Sigmoid colon (tissue), 7 donors: ENCODE measurements around the gene COL17A1. TPM values are rescaled to one million over a fixed set of nuclear protein-coding genes. Genes with fewer than 3 reads are reported as not detected.

ENCODE experiments used
- DNase-seq: peaks from one replicate; pipeline ENCODE4 v3.0.0-alpha.2; 2019
- H3K27ac ChIP-seq, 4 donors: fragments of 200-600 bp; sonication (generic); one replicate each; pipeline ENCODE4 v1.5.1; 2016 to 2019; ENCODE audit warnings: mild to moderate bottlenecking in 1 of 4
- H3K27me3 ChIP-seq, 3 donors: fragments of 200-600 bp; sonication (generic); one replicate each; pipeline ENCODE4 v1.5.1; 2019; ENCODE audit warnings: mild to moderate bottlenecking in 1 of 3
- H3K36me3 ChIP-seq, 4 donors: fragments of 200-600 bp; sonication (generic); one replicate each; pipeline ENCODE4 v1.5.1; 2016 to 2019
- H3K4me1 ChIP-seq, 4 donors: fragments of 200-600 bp; sonication (generic); one replicate each; pipeline ENCODE4 v1.5.1; 2017 to 2019
- H3K4me3 ChIP-seq, 4 donors: fragments of 200-600 bp; sonication (generic); one replicate each; pipeline ENCODE4 v1.5.1; 2017 to 2019; ENCODE audit warnings: mild to moderate bottlenecking in 2 of 4, moderate library complexity in 1 of 4
- H3K9me3 ChIP-seq, 4 donors: fragments of 200-600 bp in 3 of 4; sonication (generic) in 3 of 4; one replicate each; pipeline versions ENCODE4 v1.5.1 to v1.6.1; 2013 to 2019
- CTCF ChIP-seq, 4 experiments: fragments of 450-650 bp in 3 of 4; fragments of 200-600 bp in 1 of 4; IDR thresholded peaks; one replicate each; pipeline ENCODE4 v1.5.1; 2016 to 2019; ENCODE audit warnings: antibody characterized with exemption in 4 of 4, mild to moderate bottlenecking in 3 of 4, moderate library complexity in 2 of 4
- EP300 ChIP-seq, 4 donors: sonication (generic); formaldehyde crosslinking; IDR thresholded peaks; one replicate each; pipeline ENCODE4 v1.6.1; 2017; ENCODE audit warnings: antibody characterized with exemption in 4 of 4
- POLR2A ChIP-seq, 2 donors: fragments of 450-650 bp; IDR thresholded peaks; one replicate each; pipeline ENCODE4 v1.6.1; 2016; ENCODE audit warnings: antibody characterized with exemption in 2 of 2, mild to moderate bottlenecking in 2 of 2, moderate library complexity in 2 of 2
- POLR2AphosphoS5 ChIP-seq, 4 donors: sonication (generic); formaldehyde crosslinking; IDR thresholded peaks; one replicate each; pipeline ENCODE4 v1.6.1; 2017; ENCODE audit warnings: antibody characterized with exemption in 4 of 4
- WGBS, 2 donors: extraction: QIAGEN DNeasy Blood & Tissue Kit; methylation state at CpG; one replicate each; pipeline ENCODE4 v1.1.7; 2013; 5-methylcytosine and 5-hydroxymethylcytosine counted together
- intact Hi-C: fragments of 100-400 bp; cut with DNase I; formaldehyde crosslinking; loops from one replicate; pipeline ENCODE4 v1.15.1; 2023
- polyA plus RNA-seq, 3 donors: library from polyadenylated mRNA; stranded (reverse); fragments of 200-250 nt; gene quantifications; one replicate each; pipeline ENCODE4 v1.2.3, GENCODE V29; 2013
- total RNA-seq, 4 donors: library from RNA; depleted of rRNA; stranded (reverse); fragments of >200 nt; gene quantifications; one replicate each; pipeline ENCODE4 v1.1.0, GENCODE V29; 2016
- donor health status: healthy with polysubstance abuse.
- donor health status: Bipolar disorder and iron deficiency.
- donor health status: healthy.

COL17A1 gene
- total and polyA plus RNA-seq, 7 donors = 18.7 to 67.4 (median 24.0) TPM; not detected in 4

- peaks cover 0 to 36% (median 0%) of the 10 kb centered on the region in 4 donors for H3K36me3 ChIP-seq
- no peak overlapping the region for H3K27ac ChIP-seq
- peaks cover 0 to 56% (median 26%) of the 10 kb centered on the region in 4 donors for H3K4me1 ChIP-seq
- DNase-seq = no peak
- 67 to 76% methylated on average over 3 of the region's 3 CpGs for WGBS, 2 donors
- H3K4me3 ChIP-seq = no peak overlapping the region
- intact Hi-C loops = no loop called here
- TF ChIP-seq POLR2A (IDR thresholded peaks at IDR 0.05) = no peak
- TF ChIP-seq POLR2AphosphoS5 (IDR thresholded peaks at IDR 0.05) = no peak
- TF ChIP-seq CTCF (IDR thresholded peaks at IDR 0.05) = no peak
- no peak for TF ChIP-seq EP300 (IDR thresholded peaks at IDR 0.05)
- no peaks in the 10 kb centered on the region for H3K9me3 ChIP-seq
- H3K27me3 ChIP-seq = no peaks in the 10 kb centered on the region
Measured at GRCh38 chr10:103990121-103990520, 95.6 kb downstream of the COL17A1 start.

DNA sequence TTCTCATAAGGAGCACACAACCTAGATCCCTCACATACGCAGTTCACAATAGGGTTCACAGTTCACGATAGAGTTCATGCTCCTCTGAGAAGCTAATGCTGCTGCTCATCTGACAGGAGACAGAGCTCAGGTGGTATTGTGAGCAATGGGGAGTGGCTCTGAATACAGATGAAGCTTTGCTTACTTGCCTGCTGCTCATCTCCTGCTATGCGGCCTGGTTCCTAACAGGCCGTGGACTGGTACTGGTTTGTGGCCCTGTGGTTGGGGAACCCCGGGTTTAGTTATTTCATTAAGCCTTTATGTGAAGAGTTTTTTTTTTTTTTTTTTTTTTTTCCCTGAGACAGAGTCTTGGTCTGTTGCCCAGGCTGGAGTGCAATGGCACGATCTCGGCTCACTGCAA, 99.3 kb downstream of the COL17A1 start:
- no peaks in the 10 kb centered on the region for H3K9me3 ChIP-seq
- no peak for TF ChIP-seq EP300 (IDR thresholded peaks at IDR 0.05)
- no peak for TF ChIP-seq POLR2AphosphoS5 (IDR thresholded peaks at IDR 0.05)
- no peak for TF ChIP-seq POLR2A (IDR thresholded peaks at IDR 0.05)
- no peak overlapping the region for H3K4me3 ChIP-seq
- no peak overlapping the region for H3K27ac ChIP-seq
- peaks cover 0 to 6% (median 0%) of the 10 kb centered on the region in 4 donors for H3K36me3 ChIP-seq
- intact Hi-C loops = no loop called here
- WGBS, 2 donors = 82 to 89% methylated on average over 7 of the region's 7 CpGs
- no peak for DNase-seq
- no peaks in the 10 kb centered on the region for H3K27me3 ChIP-seq
- H3K4me1 ChIP-seq = peaks cover 0 to 77% (median 34%) of the 10 kb centered on the region in 4 donors

- intact Hi-C loops = no loop called here
- Histone ChIP-seq H3K27me3 (no peaks in the 10 kb centered on the region), H3K9me3 (no peaks in the 10 kb centered on the region), H3K36me3 (no peaks in the 10 kb centered on the region), H3K4me1 (peaks cover 0 to 72% (median 36%) of the 10 kb centered on the region in 4 donors), H3K27ac (no peak overlapping the region), H3K4me3 (no peak overlapping the region)
- no peak for TF ChIP-seq EP300 (IDR thresholded peaks at IDR 0.05)
- TF ChIP-seq POLR2AphosphoS5 (IDR thresholded peaks at IDR 0.05) = no peak
- no peak for TF ChIP-seq CTCF (IDR thresholded peaks at IDR 0.05)
- TF ChIP-seq POLR2A (IDR thresholded peaks at IDR 0.05) = no peak
- DNase-seq = no peak
Measured at GRCh38 chr10:103985726-103986125, 100.0 kb downstream of the COL17A1 start.

GRCh38 chr10:103983367-103983911, 102.2 kb downstream of the COL17A1 start:
- Histone ChIP-seq H3K4me1 (peaks cover 0 to 75% (median 29%) of the 10 kb centered on the region in 4 donors), H3K36me3 (no peaks in the 10 kb centered on the region), H3K4me3 (no peak overlapping the region), H3K27me3 (no peaks in the 10 kb centered on the region), H3K9me3 (no peaks in the 10 kb centered on the region), H3K27ac (no peak overlapping the region)
- no peak for TF ChIP-seq POLR2AphosphoS5 (IDR thresholded peaks at IDR 0.05)
- no peak for TF ChIP-seq CTCF (IDR thresholded peaks at IDR 0.05)
- no peak for TF ChIP-seq EP300 (IDR thresholded peaks at IDR 0.05)
- TF ChIP-seq POLR2A (IDR thresholded peaks at IDR 0.05) = no peak
- WGBS, 2 donors = 29 to 42% methylated on average over 4 of the region's 4 CpGs
- DNase-seq = no peak
- intact Hi-C loops = loop anchor here (2.0 kb wide), 1 partner anchor 15 kb away; no protein-coding TSS in a partner anchor

- Histone ChIP-seq H3K36me3 (no peaks in the 10 kb centered on the region), H3K27me3 (no peaks in the 10 kb centered on the region), H3K4me1 (peaks cover 0 to 77% (median 22%) of the 10 kb centered on the region in 4 donors), H3K9me3 (no peaks in the 10 kb centered on the region), H3K27ac (no peak overlapping the region), H3K4me3 (no peak overlapping the region)
- TF ChIP-seq CTCF (IDR thresholded peaks at IDR 0.05) (no peak), EP300 (IDR thresholded peaks at IDR 0.05) (no peak), POLR2A (IDR thresholded peaks at IDR 0.05) (no peak), POLR2AphosphoS5 (IDR thresholded peaks at IDR 0.05) (no peak)
- DNase-seq = no peak
- WGBS, 2 donors = 95% methylated on average over 4 of the region's 4 CpGs
- intact Hi-C loops = loop anchor here (2.0 kb wide), 1 partner anchor 14 kb away; no protein-coding TSS in a partner anchor
Measured at GRCh38 chr10:103982639-103983038, 103.0 kb downstream of the COL17A1 start.

Other genes with a start within 250 kb of the COL17A1 start
- gene SH3PXD2A, start 230.3 kb downstream of the COL17A1 start, total RNA-seq = 10 to 100 TPM; 24.5 to 58.2 (median 31.9) TPM
- 10 to 100 TPM; 19.0 to 23.6 (median 19.2) TPM for gene SH3PXD2A, start 230.3 kb downstream of the COL17A1 start, polyA plus RNA-seq
- gene STN1, start 167.7 kb downstream of the COL17A1 start, total RNA-seq = 10 to 100 TPM; 16.0 to 22.5 (median 21.1) TPM
- 10 to 100 TPM; 22.4 to 27.7 (median 22.8) TPM for gene STN1, start 167.7 kb downstream of the COL17A1 start, polyA plus RNA-seq
- 10 to 100 TPM; 72.1 to 96.1 (median 76.5) TPM for gene SLK, start 118.7 kb downstream of the COL17A1 start, total RNA-seq
- gene SLK, start 118.7 kb downstream of the COL17A1 start, polyA plus RNA-seq = 10 to 100 TPM; 15.6 to 17.3 (median 16.5) TPM
- 10 to 100 TPM in 2 of 4 donors, 1 to 10 TPM in 2; 6.1 to 13.9 (median 10.5) TPM for gene SFR1, start 36.3 kb upstream of the COL17A1 start, total RNA-seq
- 1 to 10 TPM; 6.6 to 7.2 (median 6.9) TPM for gene SFR1, start 36.3 kb upstream of the COL17A1 start, polyA plus RNA-seq
- under 1 TPM; 0.36 to 0.83 (median 0.59) TPM for gene CFAP43, start 146.5 kb upstream of the COL17A1 start, total RNA-seq
- under 1 TPM in 2 of 3 donors, not detected in 1; 0.22 to 0.60 TPM for gene CFAP43, start 146.5 kb upstream of the COL17A1 start, polyA plus RNA-seq
- gene GSTO1, start 169.0 kb upstream of the COL17A1 start, total RNA-seq = 100 to 1,000 TPM in 3 of 4 donors, 10 to 100 TPM in 1; 77.5 to 178 (median 131) TPM
- gene GSTO1, start 169.0 kb upstream of the COL17A1 start, polyA plus RNA-seq = 100 to 1,000 TPM; 107 to 189 (median 141) TPM
- 1 to 10 TPM in 3 of 4 donors, under 1 TPM in 1; 0.68 to 2.1 (median 1.4) TPM for gene GSTO2, start 183.3 kb upstream of the COL17A1 start, total RNA-seq
- 10 to 100 TPM in 2 of 3 donors, 1 to 10 TPM in 1; 9.7 to 13.2 (median 12.2) TPM for gene GSTO2, start 183.3 kb upstream of the COL17A1 start, polyA plus RNA-seq